Motor neuron (in vitro differentiated cells): ENCODE data around the gene LDLRAD4. TPM values are rescaled to one million over a fixed set of nuclear protein-coding genes. Genes with fewer than 3 reads are reported as not detected.
"Not testable (repeated sequence)": the region's sequence is repeated elsewhere in the genome, so short reads cannot be mapped to it uniquely, and the experiment has no call there.

Experiments used
- ATAC-seq, 8 experiments: fragments of 200-7000 bp; cut with Tn5 transposase; replicated peaks in 6 of 8; 2 replicates each; pipeline ENCODE4 v1.8.0; 2021; ENCODE audit warnings: mild to moderate bottlenecking in 8 of 8, moderate library complexity in 8 of 8
- H3K27ac ChIP-seq, 2 donors: fragments of 250-450 bp; sonication (Bioruptor Pico); 2 replicates each; pipeline ENCODE4 v1.9.0; 2021; ENCODE audit warnings: antibody characterized with exemption in 2 of 2, mild to moderate bottlenecking in 2 of 2, moderate library complexity in 1 of 2
- H3K4me1 ChIP-seq, 2 donors: fragments of 250-450 bp; sonication (Bioruptor Pico); replicated peaks in 1 of 2; 2 replicates each; pipeline ENCODE4 v1.6.1; 2021; ENCODE audit warnings: antibody characterized with exemption in 2 of 2, mild to moderate bottlenecking in 2 of 2, moderate library complexity in 1 of 2
- H3K4me3 ChIP-seq, 5 donors: fragments of 250-450 bp; sonication (Bioruptor Pico); 2 replicates each; pipeline ENCODE4 v1.9.0; 2021; ENCODE audit warnings: antibody characterized with exemption in 5 of 5, mild to moderate bottlenecking in 5 of 5, moderate library complexity in 4 of 5
- WGBS, 10 experiments: fragments of 450-650 bp; shearing (Covaris generic); methylation state at CpG; one replicate each; pipeline ENCODE4 v1.0.0; 2022; 5-methylcytosine and 5-hydroxymethylcytosine counted together
- in situ Hi-C, 9 experiments: fragments of 400-800 bp; cut with MboI; loops; one replicate each; pipeline ENCODE4 v1.15.0; 2021; ENCODE audit warnings: low sequenced_read_pairs in 9 of 9, low pct_unique_long_range_greater_than_20kb in 2 of 9; ENCODE audit not compliant: unreplicated experiment in 9 of 9
- total RNA-seq, 8 experiments: library from RNA; unstranded; fragments of 300-600 nt; gene quantifications; 2 replicates each; pipeline versions ENCODE4 v1.2.3 to v1.2.4, GENCODE V29; 2022

Gene LDLRAD4
- total RNA-seq, 8 experiments from 2014 or later, result 0.25 to 39.8 (median 1.8) TPM

- in situ Hi-C loops, result no loop called here
- Histone ChIP-seq H3K4me3 (no peak overlapping the region), H3K4me1 (no peaks in the 10 kb centered on the region), H3K27ac (no peak overlapping the region)
- no peak for ATAC-seq
- 31 to 80% (median 60%) methylated on average over 1 to 4 of the region's 7 CpGs; no CpG with 5 or more reads in 6 of the 10 experiments for WGBS, 10 experiments
These were observed 41.1 kb downstream of the LDLRAD4 start for GRCh38 chr18:13259701-13260100.

- Histone ChIP-seq H3K27ac (no peak overlapping the region), H3K4me3 (no peak overlapping the region), H3K4me1 (no peaks in the 10 kb centered on the region)
- peak in 3 of 8 experiments; percentile 34 to 73 (median 66) for ATAC-seq
- 0 to 81% (median 51%) methylated on average over 2 to 7 of the region's 8 CpGs for WGBS, 10 experiments
- in situ Hi-C loops, result no loop called here
These were observed 41.8 kb downstream of the LDLRAD4 start for GRCh38 chr18:13260197-13260934.

GRCh38 chr18:13260935-13261640 lies 42.5 kb downstream of the LDLRAD4 start:
- no peaks in the 10 kb centered on the region for H3K4me1 ChIP-seq
- no peak overlapping the region for H3K27ac ChIP-seq
- ATAC-seq, result peak in 1 of 8 experiments; percentile 62

GRCh38 chr18:13261661-13262357 lies 43.2 kb downstream of the LDLRAD4 start:
- WGBS, 10 experiments, result 65 to 100% (median 87%) methylated on average over 1 to 16 of the region's 26 CpGs; no CpG with 5 or more reads in 3 of the 10 experiments
- in situ Hi-C loops, result no loop called here
- ATAC-seq, result no peak
- Histone ChIP-seq H3K4me1 (no peaks in the 10 kb centered on the region), H3K27ac (no peak overlapping the region), H3K4me3 (no peak overlapping the region)

More at GRCh38 chr18:13260935-13261640, 42.5 kb downstream of the LDLRAD4 start:
- WGBS, 10 experiments, result 41 to 100% (median 87%) methylated on average over 1 to 9 of the region's 12 CpGs; no CpG with 5 or more reads in 2 of the 10 experiments
- in situ Hi-C loops, result no loop called here
- no peak overlapping the region for H3K4me3 ChIP-seq

GRCh38 chr18:13262358-13262680 lies 43.8 kb downstream of the LDLRAD4 start:
- in situ Hi-C loops, H3K4me1 ChIP-seq, H3K27ac ChIP-seq, ATAC-seq, H3K4me3 ChIP-seq: not testable (repeated sequence)
- WGBS, 10 experiments, result 80 to 94% methylated on average over 1 to 3 of the region's 33 CpGs; no CpG with 5 or more reads in 8 of the 10 experiments

GRCh38 chr18:13262839-13263691 lies 44.5 kb downstream of the LDLRAD4 start:
- Histone ChIP-seq H3K27ac (no peak overlapping the region), H3K4me1 (no peaks in the 10 kb centered on the region), H3K4me3 (no peak overlapping the region)
- in situ Hi-C loops, result no loop called here
- 67 to 93% (median 80%) methylated on average over 1 to 7 of the region's 50 CpGs; no CpG with 5 or more reads in 1 of the 10 experiments for WGBS, 10 experiments
- ATAC-seq, result no peak

GRCh38 chr18:13264091-13265007 lies 45.8 kb downstream of the LDLRAD4 start:
- Histone ChIP-seq H3K4me3 (no peak overlapping the region), H3K4me1 (no peaks in the 10 kb centered on the region), H3K27ac (no peak overlapping the region)
- WGBS, 10 experiments, result 53 to 95% (median 82%) methylated on average over 3 to 11 of the region's 19 CpGs
- ATAC-seq, result no peak
- in situ Hi-C loops, result no loop called here

- in situ Hi-C loops, result no loop called here
- 60 to 100% (median 87%) methylated on average over 1 to 12 of the region's 17 CpGs; no CpG with 5 or more reads in 1 of the 10 experiments for whole genome bisulfite sequencing, 10 experiments
- Histone ChIP-seq H3K27ac (no peak overlapping the region), H3K4me1 (no peaks in the 10 kb centered on the region), H3K4me3 (no peak overlapping the region)
- ATAC-seq, result no peak
These were observed 46.7 kb downstream of the LDLRAD4 start for GRCh38 chr18:13265008-13265910.

- no peak overlapping the region for H3K4me3 ChIP-seq
- H3K27ac ChIP-seq, result no peak overlapping the region
- no peaks in the 10 kb centered on the region for H3K4me1 ChIP-seq
- in situ Hi-C loops, result no loop called here
- WGBS, 10 experiments, result 60% methylated on average over 2 of the region's 9 CpGs; no CpG with 5 or more reads in 9 of the 10 experiments
- ATAC-seq, result peak in 2 of 8 experiments; percentile 17 to 50
These were observed 47.3 kb downstream of the LDLRAD4 start for GRCh38 chr18:13265911-13266217.

- no peak overlapping the region for H3K4me3 ChIP-seq
- peak in 3 of 8 experiments; percentile 69 to 84 (median 78) for ATAC-seq
- in situ Hi-C loops, result no loop called here
- WGBS, 10 experiments, result 22 to 85% (median 70%) methylated on average over 1 to 15 of the region's 23 CpGs; no CpG with 5 or more reads in 1 of the 10 experiments
- H3K4me1 ChIP-seq, result no peaks in the 10 kb centered on the region
- no peak overlapping the region for H3K27ac ChIP-seq
These were observed 47.9 kb downstream of the LDLRAD4 start for GRCh38 chr18:13266218-13267100.
